Tongue (tissue), 1 donor: Measurements from ENCODE around the gene CH25H. TPM values are rescaled to one million over a fixed set of nuclear protein-coding genes. Genes with fewer than 3 reads are reported as not detected.

ENCODE experiments used
- total RNA-seq: library from RNA; depleted of rRNA; stranded (reverse); fragments of >200 nt; gene quantifications from one replicate; pipeline ENCODE4 v1.2.3, GENCODE V29; 2014

The CH25H gene
- total RNA-seq, 1 donor from 2014 or later = 0.21 TPM

Other genes starting within 250 kb of the CH25H start
- gene FAS, start 216.5 kb downstream of the CH25H start, total RNA-seq = 31.9 TPM
- gene LIPA, start 44.5 kb upstream of the CH25H start, total RNA-seq = 32.7 TPM
- 9.5 TPM for gene IFIT2, start 94.7 kb upstream of the CH25H start, total RNA-seq
- 11.0 TPM for gene IFIT3, start 120.7 kb upstream of the CH25H start, total RNA-seq
- 0.92 TPM for gene IFIT1B, start 170.7 kb upstream of the CH25H start, total RNA-seq
- gene IFIT1, start 185.3 kb upstream of the CH25H start, total RNA-seq = 42.4 TPM
- gene IFIT5, start 207.3 kb upstream of the CH25H start, total RNA-seq = 14.9 TPM